GM21723 (cell line): Measurements from ENCODE around the gene SLC9A7.
A peak's percentile ranks its signal among the peaks of the same experiment; 100 is the strongest.
"Not testable (repeated sequence)": the region's sequence is repeated elsewhere in the genome, so short reads cannot be mapped to it uniquely, and the experiment has no call there.

ENCODE experiments used
- ATAC-seq: cut with Tn5 transposase; IDR thresholded peaks from one replicate; pipeline ENCODE4 v1.9.1; 2021; ENCODE audit warnings: mild to moderate bottlenecking, moderate library complexity; ENCODE audit not compliant: unreplicated experiment

Gene SLC9A7

GRCh38 chrX:46754586-46755061 lies 4.3 kb downstream of the SLC9A7 start:
- no peak for ATAC-seq

DNA sequence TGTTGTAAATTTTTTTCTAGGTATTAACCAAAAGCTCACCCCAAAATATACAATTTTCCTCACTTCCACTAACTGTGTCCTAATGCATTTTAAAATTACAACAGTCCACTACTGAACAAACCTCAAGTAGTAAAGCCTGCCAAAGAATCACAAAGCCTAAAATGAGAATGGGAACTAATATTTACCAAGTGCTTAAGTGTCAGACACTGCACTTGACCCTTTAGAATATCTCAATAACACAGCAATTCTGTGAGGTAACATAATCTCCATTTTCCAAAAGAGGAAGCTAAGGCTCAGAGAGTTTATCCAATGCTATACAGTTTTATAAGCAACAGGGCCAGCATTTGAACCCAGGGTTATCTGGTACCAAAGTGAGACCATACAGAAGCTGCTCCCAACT lies 4.9 kb downstream of the SLC9A7 start:
- no peak for ATAC-seq

GRCh38 chrX:46750889-46751288 lies 8.0 kb downstream of the SLC9A7 start:
- no peak for ATAC-seq

DNA sequence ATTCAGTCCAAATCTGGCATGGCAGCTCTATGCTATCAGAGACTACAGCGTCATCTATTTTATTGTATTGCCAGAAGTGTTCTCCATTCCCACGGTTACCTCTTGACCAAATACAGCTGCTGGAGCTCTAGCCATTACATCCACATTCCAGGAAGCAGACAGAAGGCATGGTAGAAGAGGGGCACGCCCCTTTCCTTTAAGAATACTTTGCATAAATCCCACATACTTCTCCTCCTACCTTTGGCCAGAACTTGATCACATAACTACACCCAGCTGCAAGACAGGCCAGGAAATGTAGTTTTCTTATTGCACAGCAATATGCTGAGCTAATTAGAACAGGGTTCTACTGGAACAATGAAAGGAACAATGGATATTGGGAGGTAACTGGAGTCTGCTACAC lies 14.9 kb downstream of the SLC9A7 start:
- no peak for ATAC-seq

DNA sequence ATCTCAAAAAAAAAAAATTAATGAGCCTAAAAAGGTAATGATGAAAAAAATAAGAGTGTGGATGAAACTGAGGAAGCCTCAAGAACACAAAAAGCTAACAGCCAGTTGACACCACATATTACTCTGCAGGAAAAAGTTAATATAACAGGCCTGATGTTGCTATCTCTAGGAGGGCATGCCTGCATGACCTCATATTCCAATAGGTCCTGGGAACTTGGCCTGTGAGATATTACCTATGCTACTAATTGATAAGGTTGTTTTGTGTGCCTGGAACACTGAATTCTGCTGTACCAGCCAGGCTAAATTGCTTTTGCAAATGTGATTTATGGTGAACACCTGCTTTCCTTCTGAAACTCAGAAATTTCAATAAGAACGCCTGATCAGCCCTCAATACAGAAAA lies 15.9 kb downstream of the SLC9A7 start:
- ATAC-seq, result no peak

DNA sequence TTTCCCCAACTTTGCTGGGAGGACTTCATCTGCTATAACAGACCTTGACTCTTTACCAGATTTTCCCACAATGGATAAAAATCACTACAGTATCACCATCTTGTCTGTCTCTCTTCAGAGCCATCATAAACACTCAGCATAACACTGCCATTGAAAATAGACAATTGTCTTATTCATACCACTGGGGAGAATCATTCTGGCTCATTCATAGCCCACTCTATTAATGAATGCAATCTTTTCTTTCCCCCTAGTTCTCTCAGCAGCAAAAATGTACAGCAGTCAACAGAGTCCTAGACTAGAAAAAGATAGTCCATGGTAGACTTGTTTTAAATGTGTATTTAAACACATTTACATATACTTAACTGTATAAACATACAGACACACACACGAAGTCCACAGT lies 19.2 kb downstream of the SLC9A7 start:
- no peak for ATAC-seq

GRCh38 chrX:46737462-46737861 lies 21.5 kb downstream of the SLC9A7 start:
- no peak for ATAC-seq

- no peak for ATAC-seq
Measured at GRCh38 chrX:46737041-46737440, 21.9 kb downstream of the SLC9A7 start.

GRCh38 chrX:46735622-46736021 lies 23.3 kb downstream of the SLC9A7 start:
- no peak for ATAC-seq

DNA sequence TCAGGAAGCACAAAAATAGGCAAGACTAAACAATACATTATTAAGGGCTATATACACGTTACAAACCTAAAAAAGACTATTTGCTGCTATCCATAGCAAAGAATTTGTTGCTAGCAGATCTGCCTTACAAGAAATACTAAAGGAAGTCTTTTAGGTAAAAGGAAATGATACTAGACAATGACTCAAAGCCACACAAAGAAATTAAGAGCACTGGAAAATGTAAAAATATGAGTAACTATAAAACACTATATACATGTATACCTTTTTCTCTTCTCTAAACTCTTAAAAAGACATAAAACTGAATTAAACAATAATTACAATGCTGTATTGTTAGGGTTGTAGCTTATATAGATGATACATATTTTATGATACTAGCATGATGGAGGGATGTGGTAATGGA lies 25.7 kb downstream of the SLC9A7 start:
- no peak for ATAC-seq

DNA sequence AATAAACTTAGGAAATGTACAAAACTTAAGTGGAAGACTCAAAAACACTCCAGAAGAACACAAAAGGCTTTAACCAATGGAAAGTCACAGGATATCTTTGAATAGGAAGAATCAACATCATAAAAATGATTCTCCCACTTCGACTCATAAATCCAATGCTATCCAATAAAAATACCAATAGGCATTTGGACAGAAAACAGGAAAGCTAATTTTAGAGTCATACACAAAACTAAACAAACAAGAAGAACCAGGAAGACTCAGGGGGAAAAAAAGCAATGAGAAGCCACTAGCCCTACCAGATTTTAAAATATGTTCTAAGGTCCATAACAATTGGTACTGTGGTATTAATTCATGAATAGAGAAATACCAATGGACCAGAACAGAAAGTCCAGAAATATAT lies 28.2 kb downstream of the SLC9A7 start:
- no peak for ATAC-seq

- no peak for ATAC-seq
Measured at GRCh38 chrX:46727441-46727840, 31.5 kb downstream of the SLC9A7 start.

- not testable (repeated sequence) for ATAC-seq
Measured at GRCh38 chrX:46723569-46723927, 35.4 kb downstream of the SLC9A7 start.

GRCh38 chrX:46722742-46723568 lies 36.0 kb downstream of the SLC9A7 start:
- no peak for ATAC-seq

- ATAC-seq, result no peak
Measured at GRCh38 chrX:46716796-46717195, 42.1 kb downstream of the SLC9A7 start.

DNA sequence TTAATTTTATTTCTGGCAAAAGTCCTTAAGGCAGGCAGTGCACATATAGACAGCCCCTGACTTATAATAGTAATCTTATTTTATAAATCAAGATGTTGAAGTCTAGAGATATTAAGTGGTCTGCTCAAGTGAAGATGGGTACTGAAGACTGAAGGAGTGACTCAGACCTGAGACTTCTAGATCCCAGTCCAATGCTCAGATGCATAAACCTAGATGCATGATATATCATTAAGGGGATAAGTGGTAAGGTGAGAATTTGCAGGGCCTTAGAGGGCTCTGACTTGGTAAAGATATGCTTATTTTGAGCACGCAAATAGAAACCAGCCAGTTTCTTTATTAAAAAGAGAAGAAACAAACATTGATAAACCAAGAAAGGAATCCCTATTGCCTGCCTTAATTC lies 42.9 kb downstream of the SLC9A7 start:
- no peak for ATAC-seq

DNA sequence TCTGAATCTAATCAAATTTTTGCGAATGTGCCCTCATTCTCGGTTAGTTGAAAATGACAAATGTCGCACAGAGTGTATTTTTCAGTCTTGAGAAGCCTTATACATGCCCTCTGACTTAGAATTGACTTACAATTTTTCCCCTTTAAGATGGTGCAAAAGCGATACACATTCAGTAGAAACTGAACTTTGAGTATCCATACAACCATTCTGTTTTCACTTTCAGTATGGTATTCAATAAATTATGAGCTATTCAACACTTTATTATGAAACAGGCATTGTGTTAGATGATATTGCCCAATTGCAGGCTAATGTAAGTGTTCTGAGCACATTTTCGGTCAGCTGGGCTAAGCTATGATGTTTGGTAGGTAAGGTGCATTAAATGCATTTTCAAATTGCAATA lies 43.4 kb downstream of the SLC9A7 start:
- ATAC-seq, result no peak

GRCh38 chrX:46713672-46714490 lies 45.0 kb downstream of the SLC9A7 start:
- ATAC-seq, result peak; percentile 66

DNA sequence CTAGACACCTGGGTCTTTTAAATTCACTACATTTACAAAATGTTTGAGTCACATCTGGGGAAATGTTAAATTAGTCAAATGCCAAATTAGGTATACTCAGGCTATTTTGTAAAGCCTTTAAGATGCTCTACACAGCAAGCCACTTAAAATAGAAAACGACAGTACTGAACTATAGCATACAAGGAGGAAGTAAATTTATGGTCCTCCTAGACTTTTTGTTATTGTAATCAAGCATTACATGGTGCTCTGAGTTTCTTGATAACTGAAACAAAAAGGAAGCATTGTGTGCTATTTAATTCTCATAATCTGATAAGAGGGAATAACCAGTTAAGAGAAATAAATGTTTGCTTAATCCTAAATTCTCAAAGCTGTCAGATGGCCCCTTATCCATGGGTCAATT lies 46.2 kb downstream of the SLC9A7 start:
- no peak for ATAC-seq

- ATAC-seq, result no peak
Measured at GRCh38 chrX:46710927-46711623, 47.8 kb downstream of the SLC9A7 start.

- ATAC-seq, result no peak
Measured at GRCh38 chrX:46710425-46710824, 48.5 kb downstream of the SLC9A7 start.
